Uterus (tissue), 2 donors: Measurements from ENCODE around the gene LPAR1.

ENCODE experiments used
- POLR2A ChIP-seq, 2 donors: fragments of 450-650 bp; IDR thresholded peaks; one replicate each; pipeline ENCODE4 v1.6.1; 2016; ENCODE audit warnings: antibody characterized with exemption in 2 of 2, mild to moderate bottlenecking in 1 of 2, moderate library complexity in 1 of 2
- TF ChIP-seq, protein P1 (sequence below), 4 experiments: fragments of 200-600 bp in 2 of 4; fragments of 450-650 bp in 2 of 4; sonication (generic) in 2 of 4; IDR thresholded peaks; one replicate each; pipeline ENCODE4 v1.5.1; 2016 to 2019; ENCODE audit warnings: antibody characterized with exemption in 4 of 4, mild to moderate bottlenecking in 2 of 4, moderate library complexity in 1 of 4

DNA sequence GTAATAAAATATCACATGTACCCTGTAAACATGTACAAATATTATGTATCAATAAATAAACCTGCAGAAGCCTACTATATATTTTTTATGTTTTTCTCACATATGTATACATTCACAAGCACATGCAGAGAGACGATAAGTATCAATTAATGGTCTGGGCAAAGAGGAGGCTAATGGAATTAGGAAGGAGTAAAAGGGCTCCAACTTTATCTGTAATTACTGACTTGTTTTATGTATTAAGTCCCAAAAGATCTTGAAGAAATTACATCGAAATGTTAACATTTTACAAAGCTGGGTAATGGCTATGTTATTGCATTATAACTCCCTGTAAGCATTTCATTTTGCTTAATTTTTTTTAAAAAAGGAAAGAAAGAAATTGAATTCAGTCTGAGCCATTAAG is 78.0 kb downstream of the LPAR1 start:
- TF ChIP-seq, protein P1, sequence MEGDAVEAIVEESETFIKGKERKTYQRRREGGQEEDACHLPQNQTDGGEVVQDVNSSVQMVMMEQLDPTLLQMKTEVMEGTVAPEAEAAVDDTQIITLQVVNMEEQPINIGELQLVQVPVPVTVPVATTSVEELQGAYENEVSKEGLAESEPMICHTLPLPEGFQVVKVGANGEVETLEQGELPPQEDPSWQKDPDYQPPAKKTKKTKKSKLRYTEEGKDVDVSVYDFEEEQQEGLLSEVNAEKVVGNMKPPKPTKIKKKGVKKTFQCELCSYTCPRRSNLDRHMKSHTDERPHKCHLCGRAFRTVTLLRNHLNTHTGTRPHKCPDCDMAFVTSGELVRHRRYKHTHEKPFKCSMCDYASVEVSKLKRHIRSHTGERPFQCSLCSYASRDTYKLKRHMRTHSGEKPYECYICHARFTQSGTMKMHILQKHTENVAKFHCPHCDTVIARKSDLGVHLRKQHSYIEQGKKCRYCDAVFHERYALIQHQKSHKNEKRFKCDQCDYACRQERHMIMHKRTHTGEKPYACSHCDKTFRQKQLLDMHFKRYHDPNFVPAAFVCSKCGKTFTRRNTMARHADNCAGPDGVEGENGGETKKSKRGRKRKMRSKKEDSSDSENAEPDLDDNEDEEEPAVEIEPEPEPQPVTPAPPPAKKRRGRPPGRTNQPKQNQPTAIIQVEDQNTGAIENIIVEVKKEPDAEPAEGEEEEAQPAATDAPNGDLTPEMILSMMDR (IDR thresholded peaks at IDR 0.05): no peak
- no peak for TF ChIP-seq POLR2A (IDR thresholded peaks at IDR 0.05)
